Tibial nerve (tissue), 4 donors: ENCODE measurements around the gene SCG2. TPM values are rescaled to one million over a fixed set of nuclear protein-coding genes. Genes with fewer than 3 reads are reported as not detected.

Source experiments
- DNase-seq, 2 donors: peaks; one replicate each; pipeline ENCODE4 v3.0.0-alpha.2; 2019; ENCODE audit warnings: low spot score in 2 of 2
- H3K27ac ChIP-seq, 4 donors: fragments of 200-600 bp; sonication (generic) in 3 of 4; one replicate each; pipeline ENCODE4 v1.5.1; 2017 to 2019; ENCODE audit warnings: mild to moderate bottlenecking in 1 of 4
- H3K27me3 ChIP-seq, 2 donors: fragments of 200-600 bp; sonication (generic) in 1 of 2; one replicate each; pipeline versions ENCODE4 v1.5.1 to v1.6.0; 2017 to 2019
- H3K36me3 ChIP-seq, 3 donors: fragments of 200-600 bp; sonication (generic); one replicate each; pipeline ENCODE4 v1.5.1; 2018 to 2019
- H3K4me1 ChIP-seq, 4 donors: fragments of 200-600 bp; sonication (generic) in 3 of 4; one replicate each; pipeline ENCODE4 v1.5.1; 2017 to 2019
- H3K4me3 ChIP-seq, 4 donors: fragments of 200-600 bp; sonication (generic) in 3 of 4; one replicate each; pipeline ENCODE4 v1.5.1; 2017 to 2019; ENCODE audit warnings: mild to moderate bottlenecking in 1 of 4, moderate library complexity in 1 of 4
- H3K9me3 ChIP-seq, 4 donors: fragments of 200-600 bp; sonication (generic) in 3 of 4; one replicate each; pipeline ENCODE4 v1.5.1; 2017 to 2019
- EP300 ChIP-seq, 2 donors: sonication (generic); formaldehyde crosslinking; IDR thresholded peaks; one replicate each; pipeline ENCODE4 v1.6.1; 2017; ENCODE audit warnings: antibody characterized with exemption in 2 of 2, mild to moderate bottlenecking in 1 of 2
- POLR2A ChIP-seq, 2 donors: fragments of 450-650 bp; IDR thresholded peaks; one replicate each; pipeline ENCODE4 v1.6.1; 2017; ENCODE audit warnings: antibody characterized with exemption in 2 of 2, mild to moderate bottlenecking in 2 of 2, moderate library complexity in 2 of 2
- WGBS, 2 donors: methylation state at CpG; one replicate each; pipeline ENCODE4 v1.1.5; 2018; 5-methylcytosine and 5-hydroxymethylcytosine counted together
- total RNA-seq, 4 donors: library from RNA; depleted of rRNA; stranded (reverse); fragments of >200 nt; gene quantifications; one replicate each; pipeline ENCODE4 v1.1.0, GENCODE V29; 2016
- TF ChIP-seq, protein P1 (sequence below), 5 experiments: fragments of 200-600 bp in 3 of 5; fragments of 450-650 bp in 2 of 5; sonication (generic) in 3 of 5; IDR thresholded peaks; one replicate each; pipeline ENCODE4 v1.5.1; 2016 to 2019; ENCODE audit warnings: antibody characterized with exemption in 5 of 5, mild to moderate bottlenecking in 3 of 5, moderate library complexity in 2 of 5

SCG2 gene
- total RNA-seq, 4 donors from 2014 or later, result 0.30 to 0.63 TPM; not detected in 2

DNA sequence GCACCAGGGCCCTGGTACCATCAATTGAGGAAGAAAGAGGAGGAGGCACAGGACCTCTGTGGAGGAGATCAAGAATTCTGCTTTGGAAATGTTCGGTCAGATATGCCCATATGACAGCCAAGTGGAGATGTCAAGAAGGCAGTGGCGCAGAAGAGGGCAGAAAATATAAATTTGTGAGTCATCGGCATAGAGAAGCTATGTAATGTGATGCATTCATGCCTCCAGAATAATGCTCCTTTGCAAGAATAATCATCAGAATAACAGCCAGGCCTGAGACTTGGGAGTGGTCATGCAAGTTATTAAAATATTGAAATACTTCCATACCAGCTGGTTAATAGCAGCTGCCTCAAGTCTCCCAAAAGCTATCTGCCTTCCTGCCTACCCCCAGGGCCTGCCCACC lies 32.1 kb upstream of the SCG2 start:
- Histone ChIP-seq H3K4me1 (no peaks in the 10 kb centered on the region), H3K4me3 (no peak overlapping the region), H3K27me3 (no peaks in the 10 kb centered on the region), H3K36me3 (no peaks in the 10 kb centered on the region), H3K9me3 (no peaks in the 10 kb centered on the region), H3K27ac (no peak overlapping the region)
- WGBS, 2 donors, result 86 to 92% methylated on average over 3 of the region's 3 CpGs
- TF ChIP-seq, protein P1, sequence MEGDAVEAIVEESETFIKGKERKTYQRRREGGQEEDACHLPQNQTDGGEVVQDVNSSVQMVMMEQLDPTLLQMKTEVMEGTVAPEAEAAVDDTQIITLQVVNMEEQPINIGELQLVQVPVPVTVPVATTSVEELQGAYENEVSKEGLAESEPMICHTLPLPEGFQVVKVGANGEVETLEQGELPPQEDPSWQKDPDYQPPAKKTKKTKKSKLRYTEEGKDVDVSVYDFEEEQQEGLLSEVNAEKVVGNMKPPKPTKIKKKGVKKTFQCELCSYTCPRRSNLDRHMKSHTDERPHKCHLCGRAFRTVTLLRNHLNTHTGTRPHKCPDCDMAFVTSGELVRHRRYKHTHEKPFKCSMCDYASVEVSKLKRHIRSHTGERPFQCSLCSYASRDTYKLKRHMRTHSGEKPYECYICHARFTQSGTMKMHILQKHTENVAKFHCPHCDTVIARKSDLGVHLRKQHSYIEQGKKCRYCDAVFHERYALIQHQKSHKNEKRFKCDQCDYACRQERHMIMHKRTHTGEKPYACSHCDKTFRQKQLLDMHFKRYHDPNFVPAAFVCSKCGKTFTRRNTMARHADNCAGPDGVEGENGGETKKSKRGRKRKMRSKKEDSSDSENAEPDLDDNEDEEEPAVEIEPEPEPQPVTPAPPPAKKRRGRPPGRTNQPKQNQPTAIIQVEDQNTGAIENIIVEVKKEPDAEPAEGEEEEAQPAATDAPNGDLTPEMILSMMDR (IDR thresholded peaks at IDR 0.05), result no peak
- TF ChIP-seq POLR2A (IDR thresholded peaks at IDR 0.05), result no peak
- no peak for TF ChIP-seq EP300 (IDR thresholded peaks at IDR 0.05)
- no peak for DNase-seq

DNA sequence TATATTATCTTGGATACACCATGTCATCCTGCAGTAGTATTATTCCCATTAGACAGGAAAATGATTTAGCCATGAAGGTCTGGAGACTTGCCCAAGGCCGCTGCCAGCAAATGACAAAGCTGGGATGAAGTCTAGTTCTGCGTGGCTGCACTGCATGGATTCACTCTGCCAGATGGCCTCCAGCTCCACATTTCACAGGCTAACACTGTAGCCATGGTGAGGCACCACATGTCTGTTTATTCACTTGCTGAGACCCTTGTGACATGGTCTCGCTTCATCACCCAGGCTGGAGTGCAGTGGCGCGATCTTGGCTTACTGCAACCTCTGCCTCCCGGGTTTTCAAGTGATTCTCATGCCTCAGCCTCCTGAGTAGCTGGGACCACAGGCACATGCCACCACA lies 31.5 kb upstream of the SCG2 start:
- 90 to 95% methylated on average over 6 of the region's 6 CpGs for WGBS, 2 donors
- Histone ChIP-seq H3K4me3 (no peak overlapping the region), H3K36me3 (no peaks in the 10 kb centered on the region), H3K27me3 (no peaks in the 10 kb centered on the region), H3K27ac (no peak overlapping the region), H3K9me3 (no peaks in the 10 kb centered on the region), H3K4me1 (no peaks in the 10 kb centered on the region)
- DNase-seq, result no peak
- TF ChIP-seq, protein P1 (IDR thresholded peaks at IDR 0.05), result no peak

DNA sequence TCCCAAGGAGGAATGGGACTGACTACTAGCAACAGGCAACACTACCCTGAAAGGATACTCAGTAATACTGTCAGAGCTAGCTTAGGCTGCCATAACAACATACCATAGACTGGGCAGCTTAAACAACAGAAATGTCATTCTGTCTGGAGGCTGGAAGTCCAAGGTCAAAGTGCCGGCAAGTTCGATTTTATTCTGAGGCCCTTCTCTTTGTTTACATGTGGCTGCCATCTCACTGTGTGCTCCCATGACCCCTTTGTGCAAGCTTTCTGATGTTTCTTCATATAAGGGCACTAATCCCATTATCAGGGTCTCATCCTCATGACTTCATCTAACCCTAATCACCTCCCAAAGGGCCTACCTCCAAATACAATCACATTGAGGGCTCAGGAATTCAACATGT lies 30.7 kb upstream of the SCG2 start:
- DNase-seq, result no peak
- Histone ChIP-seq H3K4me1 (no peaks in the 10 kb centered on the region), H3K36me3 (no peaks in the 10 kb centered on the region), H3K27ac (no peak overlapping the region), H3K4me3 (no peak overlapping the region), H3K9me3 (no peaks in the 10 kb centered on the region), H3K27me3 (no peaks in the 10 kb centered on the region)
- 73 to 80% methylated on average over 2 of the region's 2 CpGs for WGBS, 2 donors
- TF ChIP-seq EP300 (IDR thresholded peaks at IDR 0.05), result no peak
- no peak for TF ChIP-seq POLR2A (IDR thresholded peaks at IDR 0.05)
- TF ChIP-seq, protein P1 (IDR thresholded peaks at IDR 0.05), result no peak

DNA sequence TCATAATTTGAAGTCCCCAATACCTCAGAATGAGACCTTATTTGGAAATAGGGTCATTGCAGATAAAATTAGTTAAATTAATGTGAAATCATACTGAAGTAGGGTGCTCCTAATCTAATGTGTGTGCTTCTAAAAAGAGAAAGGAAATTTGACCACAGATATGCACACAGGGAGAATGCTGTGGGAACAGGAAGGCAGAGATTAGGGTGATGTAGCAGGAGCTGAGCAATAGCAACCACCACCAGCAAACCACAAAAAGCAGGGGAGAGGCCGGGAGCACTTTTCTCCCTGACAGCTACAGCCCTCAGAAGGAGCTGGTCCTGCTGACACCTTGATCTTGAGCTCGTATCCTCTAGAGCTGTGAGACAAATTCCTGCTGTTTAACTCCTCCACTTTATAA lies 24.6 kb upstream of the SCG2 start:
- Histone ChIP-seq H3K27me3 (no peaks in the 10 kb centered on the region), H3K27ac (no peak overlapping the region), H3K36me3 (no peaks in the 10 kb centered on the region), H3K9me3 (no peaks in the 10 kb centered on the region), H3K4me1 (no peaks in the 10 kb centered on the region), H3K4me3 (no peak overlapping the region)
- WGBS, 2 donors, result 25 to 41% methylated on average over 2 of the region's 2 CpGs
- no peak for DNase-seq
- TF ChIP-seq POLR2A (IDR thresholded peaks at IDR 0.05) (no peak), EP300 (IDR thresholded peaks at IDR 0.05) (no peak)
- TF ChIP-seq, protein P1 (IDR thresholded peaks at IDR 0.05), result no peak

DNA sequence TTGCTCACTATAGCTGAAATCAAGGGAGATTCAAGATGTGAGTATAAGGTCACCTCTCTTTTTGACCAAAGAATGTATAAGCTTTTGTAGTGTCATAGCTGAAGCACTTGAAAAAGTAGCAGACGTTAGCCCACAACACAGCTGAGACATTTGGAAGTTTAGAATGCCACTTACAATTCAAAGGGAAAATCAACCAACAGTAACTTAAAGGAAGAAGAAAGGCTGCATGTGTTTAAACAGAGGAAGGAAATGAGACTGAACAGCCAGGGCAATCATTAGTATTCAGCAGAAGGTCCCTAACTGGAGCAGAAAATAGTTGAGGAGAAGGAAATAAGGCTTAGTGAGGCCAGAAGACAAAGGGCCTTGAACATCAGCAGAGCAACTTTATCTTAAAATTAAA lies 23.5 kb upstream of the SCG2 start:
- 38 to 44% methylated on average over 1 of the region's 1 CpG for WGBS, 2 donors
- Histone ChIP-seq H3K9me3 (no peaks in the 10 kb centered on the region), H3K36me3 (no peaks in the 10 kb centered on the region), H3K4me1 (no peaks in the 10 kb centered on the region), H3K27ac (no peak overlapping the region), H3K4me3 (no peak overlapping the region), H3K27me3 (no peaks in the 10 kb centered on the region)
- TF ChIP-seq, protein P1 (IDR thresholded peaks at IDR 0.05), result no peak
- TF ChIP-seq EP300 (IDR thresholded peaks at IDR 0.05) (no peak), POLR2A (IDR thresholded peaks at IDR 0.05) (no peak)
- DNase-seq, result no peak
